ENCODE data around the gene BTBD8. TPM values are rescaled to one million over a fixed set of nuclear protein-coding genes. Genes with fewer than 3 reads are reported as not detected.

BTBD8 gene
- total and polyA plus RNA-seq, 2 experiments from 2014 or later = 2.9 to 4.1 TPM

GRCh38 chr1:92230736-92231135 lies 150.6 kb downstream of the BTBD8 start:
- ATAC-seq = no peak
- DNase-seq (ENCODE audit: low spot score) = no peak
- Histone ChIP-seq H4K20me1 (replicated peaks; ENCODE audit: insufficient read depth) (no peaks in the 10 kb centered on the region), H3K9me2 (ENCODE audit: insufficient read depth) (no peaks in the 10 kb centered on the region), H3K27ac (ENCODE audit: low read depth) (no peak overlapping the region), H3K4me2 (no peak overlapping the region), H3K4me1 (ENCODE audit: insufficient read depth) (0 out of 2 replicates have a peak, but pooled peaks cover 6% of the 10 kb centered on the region), H3K36me3 (ENCODE audit: insufficient read depth) (no peaks in the 10 kb centered on the region), H2AFZ (peak overlapping the region; percentile 52; the same call in 1 of the 2 replicates), H3F3A (replicated peaks; ENCODE audit: low read depth) (no peaks in the 10 kb centered on the region), H3K27me3 (ENCODE audit: insufficient read depth) (no peaks in the 10 kb centered on the region), H3K4me3 (no peak overlapping the region), H3K79me2 (replicated peaks; ENCODE audit: insufficient read depth) (no peaks in the 10 kb centered on the region)
- H3K36me3 Mint-ChIP-seq (ENCODE audit: low read depth) = no peaks in the 10 kb centered on the region
- H3K4me1 Mint-ChIP-seq = peaks cover 6% of the 10 kb centered on the region; the same call in 1 of the 3 replicates
- H3K27me3 Mint-ChIP-seq (ENCODE audit: insufficient read depth, low read depth, poor library complexity) = no peaks in the 10 kb centered on the region
- H3K4me3 Mint-ChIP-seq = no peak overlapping the region
- TF ChIP-seq NANOG (IDR thresholded peaks at IDR 0.05; ENCODE audit: borderline replicate concordance) = no peak
- no peak for TF ChIP-seq EZH2 (IDR thresholded peaks at IDR 0.05; ENCODE audit: low read depth, unreplicated experiment)
- TF ChIP-seq STAT1 (IDR thresholded peaks at IDR 0.05; ENCODE audit: unreplicated experiment) = no peak
- no peak for TF ChIP-seq REST (IDR thresholded peaks at IDR 0.05; ENCODE audit: unreplicated experiment)
- no peak for TF ChIP-seq ZNF114 (CRISPR knock-in tag; IDR thresholded peaks at IDR 0.05)
- H3K27ac Mint-ChIP-seq = no peak overlapping the region
- no peaks in the 10 kb centered on the region; the same call in 1 of the 3 replicates for H3K9me3 Mint-ChIP-seq

Other genes with a start within 250 kb of the BTBD8 start
- 2.1 and 2.9 TPM in 2 replicates for gene TGFBR3, start 194.2 kb upstream of the BTBD8 start, total RNA-seq (2014; rRNA removed; shearing (Covaris generic))
- 1.2 and 1.7 TPM in 2 replicates for gene TGFBR3, start 194.2 kb upstream of the BTBD8 start, polyA plus RNA-seq (2016; fragmentation: Nextera tagmentation; extraction: Ambion mirVana)
- gene BRDT, start 130.9 kb upstream of the BTBD8 start, total RNA-seq (2014; rRNA removed; shearing (Covaris generic)) = 0.19 and 0.80 TPM in 2 replicates
- 0.12 and 0.58 TPM in 2 replicates for gene BRDT, start 130.9 kb upstream of the BTBD8 start, polyA plus RNA-seq (2016; fragmentation: Nextera tagmentation; extraction: Ambion mirVana)
- gene EPHX4, start 50.4 kb upstream of the BTBD8 start, total RNA-seq (2014; rRNA removed; shearing (Covaris generic)) = 1.1 TPM in 1 of 2 replicates, not detected in the other
- gene EPHX4, start 50.4 kb upstream of the BTBD8 start, polyA plus RNA-seq (2016; fragmentation: Nextera tagmentation; extraction: Ambion mirVana) = 1.1 and 1.3 TPM in 2 replicates
- 0.89 and 0.94 TPM in 2 replicates for gene SETSIP, start 4.9 kb upstream of the BTBD8 start, total RNA-seq (2014; rRNA removed; shearing (Covaris generic))
- 0.68 and 0.92 TPM in 2 replicates for gene SETSIP, start 4.9 kb upstream of the BTBD8 start, polyA plus RNA-seq (2016; fragmentation: Nextera tagmentation; extraction: Ambion mirVana)
- gene C1orf146, start 137.6 kb downstream of the BTBD8 start, total RNA-seq (2014; rRNA removed; shearing (Covaris generic)) = not detected in 2 replicates
- gene C1orf146, start 137.6 kb downstream of the BTBD8 start, polyA plus RNA-seq (2016; fragmentation: Nextera tagmentation; extraction: Ambion mirVana) = not detected in 2 replicates
- 30.3 and 36.8 TPM in 2 replicates for gene GLMN, start 218.6 kb downstream of the BTBD8 start, total RNA-seq (2014; rRNA removed; shearing (Covaris generic))
- 39.9 and 49.9 TPM in 2 replicates for gene GLMN, start 218.6 kb downstream of the BTBD8 start, polyA plus RNA-seq (2016; fragmentation: Nextera tagmentation; extraction: Ambion mirVana)
- gene RPAP2, start 218.7 kb downstream of the BTBD8 start, total RNA-seq (2014; rRNA removed; shearing (Covaris generic)) = 17.7 and 30.4 TPM in 2 replicates
- 19.8 and 26.6 TPM in 2 replicates for gene RPAP2, start 218.7 kb downstream of the BTBD8 start, polyA plus RNA-seq (2016; fragmentation: Nextera tagmentation; extraction: Ambion mirVana)